NCI-H446 (cell line): ENCODE data around the gene TMEM81.

Experiments used
- DNase-seq, 2 experiments: peaks; one replicate each; lab custom pipeline; 2025; lab: John Stamatoyannopoulos, UW

TMEM81 gene

GRCh38 chr1:205059660-205060059 lies 24.6 kb downstream of the TMEM81 start:
- no peak for DNase-seq

DNA sequence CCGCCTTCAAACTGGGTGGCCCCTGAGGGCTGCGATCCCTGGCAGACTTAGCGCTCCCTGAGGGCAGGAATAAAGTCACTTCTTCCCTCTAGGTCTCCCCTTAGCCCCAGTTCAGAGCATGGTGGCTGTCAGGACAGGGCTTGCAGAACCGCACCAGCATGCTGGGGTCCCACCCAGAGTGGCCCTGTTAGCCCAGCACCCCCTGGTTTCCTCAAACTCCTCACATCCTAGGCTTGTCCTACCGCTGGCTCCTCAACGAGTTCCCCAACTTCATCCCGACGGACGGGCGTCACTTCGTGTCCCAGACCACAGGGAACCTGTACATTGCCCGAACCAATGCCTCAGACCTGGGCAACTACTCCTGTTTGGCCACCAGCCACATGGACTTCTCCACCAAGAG lies 25.4 kb downstream of the TMEM81 start:
- no peak for DNase-seq

DNA sequence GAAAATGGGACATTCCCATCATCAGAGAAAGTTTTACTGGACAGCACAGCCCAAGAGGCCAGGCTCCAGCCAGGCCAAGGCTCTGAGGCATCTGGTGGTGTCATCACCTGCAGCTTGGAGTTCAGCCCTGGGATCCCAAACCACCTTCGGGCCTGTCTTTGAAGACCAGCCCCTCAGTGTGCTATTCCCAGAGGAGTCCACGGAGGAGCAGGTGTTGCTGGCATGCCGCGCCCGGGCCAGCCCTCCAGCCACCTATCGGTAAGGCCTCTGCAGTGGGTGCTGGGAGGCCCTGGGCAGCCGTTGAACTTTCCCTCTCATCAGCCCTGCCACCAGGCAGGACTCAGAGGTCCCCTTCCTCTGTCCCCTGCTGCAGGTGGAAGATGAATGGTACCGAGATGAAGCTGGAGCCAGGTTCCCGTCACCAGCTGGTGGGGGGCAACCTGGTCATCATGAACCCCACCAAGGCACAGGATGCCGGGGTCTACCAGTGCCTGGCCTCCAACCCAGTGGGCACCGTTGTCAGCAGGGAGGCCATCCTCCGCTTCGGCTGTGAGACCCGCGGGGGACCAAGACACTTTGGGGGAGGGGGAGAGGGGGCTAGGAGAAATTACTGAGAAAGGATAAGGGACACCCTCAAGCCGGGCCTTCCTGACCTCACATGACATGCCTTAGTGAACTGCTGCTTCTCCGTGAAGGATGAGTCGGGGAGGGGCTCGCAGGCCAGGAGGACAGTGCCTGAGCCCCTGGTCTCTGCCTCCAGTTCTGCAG lies 26.3 kb downstream of the TMEM81 start:
- no peak for DNase-seq

DNA sequence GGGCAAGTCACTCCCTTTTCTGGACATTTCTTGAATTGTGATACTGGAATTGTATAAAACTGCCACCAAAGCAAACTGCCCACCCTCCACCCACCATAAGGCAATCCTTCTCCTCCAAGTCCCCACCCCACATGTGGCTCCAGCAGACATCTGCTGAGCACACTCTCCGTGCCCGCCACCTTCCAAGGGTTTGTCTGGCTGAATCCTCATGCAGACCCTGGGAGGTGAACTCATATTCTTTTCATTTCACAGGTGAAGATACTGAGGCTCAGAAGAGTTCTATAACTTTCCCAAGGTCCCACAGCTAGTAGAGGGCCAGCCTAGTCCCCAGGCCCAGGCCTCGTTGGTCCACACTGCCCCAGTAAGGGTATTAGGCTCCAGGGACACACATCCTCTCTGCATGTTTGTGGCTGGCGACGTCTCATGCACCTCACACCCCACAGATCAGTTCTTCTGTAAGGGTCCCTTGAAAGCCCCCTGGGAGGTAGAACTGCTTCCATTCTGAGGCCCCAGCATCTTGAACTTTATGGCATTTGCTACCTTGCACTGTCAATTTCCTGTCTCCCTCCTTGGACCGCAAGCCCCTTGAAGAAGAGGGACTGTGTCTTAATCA lies 27.2 kb downstream of the TMEM81 start:
- no peak for DNase-seq

- DNase-seq = no peak
These were observed 28.1 kb downstream of the TMEM81 start for GRCh38 chr1:205056188-205056611.

DNA sequence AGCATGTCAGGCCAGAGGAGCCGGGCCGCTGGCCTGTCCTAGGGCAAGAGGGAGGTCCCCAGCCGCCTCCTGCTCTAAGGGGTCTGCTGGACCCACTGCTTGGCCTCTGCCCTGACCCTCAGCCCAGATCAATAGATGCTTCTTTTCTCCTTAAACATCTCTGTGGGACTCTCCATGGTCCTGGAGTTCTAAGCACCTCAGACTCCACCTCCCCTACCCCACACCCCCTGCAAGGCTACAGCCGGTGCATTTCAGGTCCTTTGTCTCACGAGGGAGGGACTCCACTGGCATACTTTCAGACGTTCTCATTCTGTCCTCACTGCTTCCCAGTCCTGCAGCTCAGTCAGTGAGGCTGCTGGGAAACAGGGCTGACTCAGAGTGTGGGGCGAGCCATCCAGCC lies 30.2 kb downstream of the TMEM81 start:
- DNase-seq = no peak

DNA sequence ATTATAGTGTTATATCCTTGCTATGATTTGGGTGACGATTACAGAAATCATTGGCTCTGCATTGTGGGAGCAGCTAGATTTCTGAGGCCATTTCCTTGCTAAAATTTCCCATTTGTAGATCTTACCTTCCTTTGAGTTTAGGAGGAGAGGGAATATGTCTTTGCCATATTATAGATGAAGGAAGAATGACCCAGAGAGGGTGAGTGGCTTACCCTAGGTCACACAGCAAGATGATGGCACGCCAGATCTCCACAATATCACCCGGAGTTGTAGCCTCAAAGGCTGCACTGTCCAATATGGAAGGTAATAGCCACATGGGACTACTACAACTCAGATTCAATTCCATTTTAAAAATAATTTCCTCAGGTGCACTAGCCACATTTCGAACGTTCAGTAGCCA lies 31.0 kb downstream of the TMEM81 start:
- DNase-seq = no peak

- no peak for DNase-seq
These were observed 31.6 kb downstream of the TMEM81 start for GRCh38 chr1:205052690-205053089.

- peak; percentile 83 to 96 for DNase-seq
These were observed 34.8 kb downstream of the TMEM81 start for GRCh38 chr1:205049479-205049878.

GRCh38 chr1:205048382-205048781 lies 35.9 kb downstream of the TMEM81 start:
- peak; percentile 92 to 98 for DNase-seq

DNA sequence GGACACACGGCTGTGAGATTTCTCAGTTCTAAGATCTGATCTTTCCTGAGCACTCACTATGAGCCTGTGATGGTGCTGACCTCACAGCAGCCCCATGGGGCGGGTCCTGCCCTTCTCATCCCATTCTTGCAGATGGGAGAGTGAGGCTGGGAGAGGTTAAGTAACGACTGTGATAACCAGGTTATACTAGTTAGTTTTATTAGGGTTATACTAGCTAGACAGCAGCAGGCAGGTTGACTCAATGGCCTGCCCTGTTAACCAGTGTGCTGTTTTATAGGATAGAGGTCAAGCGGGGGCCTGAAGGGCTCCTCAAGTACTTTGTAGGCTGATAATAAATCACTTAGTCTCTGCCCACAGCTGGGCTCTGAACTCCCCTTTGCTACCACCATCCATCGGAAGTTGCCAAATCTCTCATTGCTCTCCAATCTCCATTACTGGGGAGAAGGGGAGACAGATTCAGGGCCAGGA lies 36.5 kb downstream of the TMEM81 start:
- no peak for DNase-seq

- DNase-seq = no peak
These were observed 37.4 kb downstream of the TMEM81 start for GRCh38 chr1:205046870-205047269.

DNA sequence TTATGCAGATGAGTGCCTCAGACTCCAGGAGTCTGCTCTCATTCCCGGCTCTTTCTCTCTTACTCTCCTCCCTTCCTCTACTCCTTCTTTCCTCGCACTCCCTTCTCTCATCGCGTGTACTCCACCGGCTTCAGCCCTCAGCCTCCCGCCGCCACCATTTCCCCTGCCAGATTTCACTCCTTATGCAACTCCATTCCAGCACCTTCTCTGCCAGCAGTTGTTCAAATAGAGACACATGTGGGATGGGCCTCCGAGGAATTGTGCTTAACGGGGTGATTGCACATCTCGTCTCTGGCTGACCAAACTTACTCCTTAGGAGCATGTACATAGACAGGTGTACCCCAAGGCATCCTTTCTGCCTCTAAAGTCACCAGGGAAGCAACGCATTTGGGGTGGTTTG lies 39.1 kb downstream of the TMEM81 start:
- DNase-seq = no peak

- DNase-seq = no peak
These were observed 39.5 kb downstream of the TMEM81 start for GRCh38 chr1:205044741-205045140.

- DNase-seq = no peak
These were observed 40.4 kb downstream of the TMEM81 start for GRCh38 chr1:205043866-205044265.

DNA sequence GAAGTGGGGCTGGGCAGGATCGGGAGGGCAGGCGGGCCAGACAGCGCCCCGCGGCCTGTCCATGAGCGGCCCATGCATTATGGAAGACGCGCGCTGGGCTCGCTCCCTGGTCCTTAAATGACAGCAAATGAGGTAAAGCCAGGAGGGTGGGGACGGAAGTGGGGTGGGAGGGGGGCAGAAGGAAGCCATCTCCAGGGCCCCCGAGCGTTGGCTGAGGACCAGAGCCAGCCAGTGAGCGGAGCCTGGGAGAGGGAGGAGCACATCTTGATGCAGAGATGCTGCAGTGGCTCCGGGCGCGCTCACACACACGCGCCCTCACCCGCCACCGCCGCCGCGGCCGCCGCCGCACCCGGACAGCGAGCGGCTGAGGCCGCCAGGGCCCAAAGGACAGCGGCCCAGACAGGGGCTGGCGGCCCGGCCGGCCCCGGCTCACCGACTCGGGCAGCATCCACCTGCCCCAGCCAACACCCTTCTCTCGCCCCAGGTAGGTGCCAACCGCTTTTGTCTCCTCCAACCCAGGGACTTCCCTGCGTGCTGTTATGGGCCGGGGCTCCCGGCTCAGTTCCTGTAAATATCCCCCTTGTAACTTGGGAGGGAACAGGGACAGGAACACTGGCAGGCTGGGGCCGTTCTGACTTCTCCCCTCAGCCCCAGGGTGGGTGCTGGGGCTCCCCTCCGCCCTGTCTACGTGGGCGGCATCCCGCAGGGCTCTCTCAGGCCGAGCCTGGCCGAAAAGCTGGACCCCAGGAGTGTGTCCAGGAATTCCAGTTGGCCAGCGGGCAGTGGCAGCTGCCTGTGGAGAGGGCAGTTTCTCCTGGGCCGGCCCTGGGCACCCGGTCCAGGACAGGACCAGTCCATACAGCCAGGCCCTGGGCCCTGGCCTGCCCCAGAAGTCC lies 41.1 kb downstream of the TMEM81 start, which contains the start of gene CNTN2:
CNTN2 (plus strand) TSS at position 302 of the 896 bp plus-strand sequence. CDS start 9,974 bp downstream, outside the sequence.
- DNase-seq = no peak

DNA sequence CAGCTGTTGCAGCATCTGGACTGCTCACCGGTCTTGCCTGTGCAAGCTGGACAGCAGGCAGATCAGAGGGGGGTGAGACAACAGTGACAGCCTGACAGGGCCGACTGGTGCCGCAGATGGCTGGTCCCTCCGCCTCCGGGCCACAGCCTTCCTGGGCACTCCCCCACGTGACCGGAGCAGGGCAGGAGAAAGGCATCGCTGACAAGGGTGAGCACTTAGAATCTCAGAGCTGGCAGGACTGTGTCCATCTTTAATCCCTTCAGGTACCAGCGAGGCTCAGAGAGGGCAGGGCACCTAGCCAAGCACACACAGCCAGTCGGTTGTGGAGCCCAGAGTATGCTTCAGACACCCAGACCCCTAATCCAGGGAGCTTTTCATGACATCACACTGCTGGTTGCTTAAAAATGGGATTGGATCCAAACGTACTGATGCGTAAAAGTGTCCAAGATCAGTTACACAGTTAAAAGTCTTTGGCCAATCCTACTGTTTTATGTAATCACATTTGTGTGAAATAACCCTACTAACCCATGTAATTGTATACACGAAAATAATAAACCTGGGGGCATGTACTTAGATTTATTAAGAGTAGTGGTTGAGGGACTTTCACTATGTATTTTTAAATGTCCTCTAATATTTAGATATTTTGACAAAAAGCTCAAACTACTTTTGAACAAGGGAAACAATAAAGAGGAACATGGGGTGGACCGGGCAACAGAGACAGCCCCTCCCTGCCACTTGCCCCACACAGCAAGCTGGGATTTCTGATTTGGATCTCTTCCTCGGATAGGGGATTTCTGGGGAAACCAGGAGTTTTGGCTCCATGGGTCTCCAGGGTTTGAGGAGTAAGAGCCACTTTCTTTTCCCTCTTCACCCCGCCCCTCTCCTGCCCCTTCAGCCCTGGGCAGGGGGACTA lies 42.0 kb downstream of the TMEM81 start:
- DNase-seq = peak; percentile 76 to 85

DNA sequence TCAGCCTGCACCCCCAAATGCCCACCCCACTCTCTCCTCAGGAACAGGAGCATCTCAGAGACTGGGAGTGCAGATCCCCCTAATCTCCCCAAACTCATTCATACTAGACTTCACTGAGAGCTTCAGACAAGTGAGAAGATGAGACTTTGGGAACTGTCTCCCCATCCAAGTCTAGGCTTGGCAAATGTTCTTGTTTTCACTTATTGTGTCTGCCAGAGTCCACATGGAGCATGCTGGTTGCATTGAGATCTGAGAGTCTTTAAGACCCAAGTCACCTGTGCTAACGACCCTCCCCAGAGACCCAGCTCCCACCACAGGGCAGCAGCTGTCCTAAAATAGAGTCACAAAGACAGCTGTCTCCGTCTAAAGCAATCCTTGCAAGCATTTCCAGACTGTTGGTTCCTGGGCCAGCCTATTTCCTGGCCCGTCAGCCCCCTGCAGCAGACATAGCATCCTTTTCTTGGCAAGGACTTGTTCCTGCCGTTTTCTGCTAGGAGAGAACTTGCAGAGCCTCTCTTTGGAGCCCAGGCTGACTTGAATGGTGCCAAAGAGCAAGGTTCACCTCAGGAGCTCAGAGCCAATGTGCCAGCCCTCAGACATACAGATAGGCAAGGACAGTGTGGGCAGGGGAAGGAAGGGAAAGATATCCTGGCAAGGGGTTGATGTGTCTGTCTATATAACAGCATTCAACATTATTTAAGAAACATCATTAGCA lies 43.1 kb downstream of the TMEM81 start:
- peak; percentile 89 to 94 for DNase-seq

DNA sequence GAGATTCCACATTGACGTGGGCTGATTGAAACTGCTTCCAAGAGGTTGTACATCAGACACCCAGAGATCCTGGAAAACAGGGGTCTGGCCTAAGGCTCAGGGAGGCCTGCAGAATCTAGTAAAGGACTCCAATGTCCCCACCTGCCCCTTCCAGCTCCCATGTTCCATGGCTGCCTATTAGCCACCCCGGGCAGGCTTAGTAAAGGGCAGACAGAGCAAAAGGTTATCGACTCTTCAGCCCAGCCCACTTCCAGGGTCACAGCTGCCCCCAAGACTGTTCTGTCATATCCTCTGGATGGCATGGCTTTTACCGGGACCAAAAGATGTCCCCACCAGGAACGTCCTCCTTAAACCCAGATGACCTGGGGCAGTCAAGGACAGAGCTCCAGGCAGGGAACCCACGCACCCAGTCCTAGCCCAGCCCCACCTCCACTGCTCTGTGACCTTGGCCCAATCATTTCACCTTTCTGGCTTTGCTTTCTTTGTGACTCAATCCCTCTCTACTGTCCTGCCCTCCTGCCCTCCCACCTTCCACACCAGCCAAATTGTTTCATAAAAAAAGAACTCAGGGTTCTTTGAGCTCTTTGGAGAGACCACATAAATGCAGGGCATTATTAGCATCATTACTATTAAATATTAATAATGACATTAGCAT lies 46.0 kb downstream of the TMEM81 start:
- DNase-seq = no peak

DNA sequence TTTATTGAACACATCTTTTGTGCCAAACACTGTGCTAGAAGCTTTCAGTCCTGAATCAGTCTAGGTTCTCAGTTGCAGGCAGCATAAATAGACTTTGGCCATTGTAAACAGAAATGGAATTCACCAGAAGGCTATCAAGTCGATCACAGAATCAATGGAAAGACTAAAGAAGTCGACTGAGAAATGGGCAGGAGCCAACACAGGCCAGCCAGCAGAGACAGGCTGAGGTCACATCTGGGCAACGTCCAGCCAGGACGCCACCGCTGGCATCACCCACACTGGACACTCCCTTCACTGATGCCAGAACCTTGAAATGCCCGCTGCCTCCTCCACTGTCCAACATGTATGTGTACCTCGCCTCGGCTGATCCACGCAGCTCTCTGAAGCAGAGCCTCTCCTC lies 46.7 kb downstream of the TMEM81 start:
- DNase-seq = no peak
